Subcutaneous adipose tissue (tissue), 4 donors: ENCODE measurements around the gene FLOT1. TPM values are rescaled to one million over a fixed set of nuclear protein-coding genes. Genes with fewer than 3 reads are reported as not detected.

ENCODE experiments used
- CTCF ChIP-seq: fragments of 450-650 bp; IDR thresholded peaks from one replicate; pipeline ENCODE4 v1.5.1; 2016; ENCODE audit warnings: low read depth, mild to moderate bottlenecking, control low read depth, antibody characterized with exemption, moderate library complexity
- small RNA-seq: library from RNA; depleted of rRNA; stranded (forward); fragments of <200 nt; gene quantifications from one replicate; pipeline ENCODE3, GENCODE V24; 2016
- total RNA-seq, 4 donors: library from RNA; depleted of rRNA; stranded (reverse); fragments of >200 nt; gene quantifications; one replicate each; pipeline ENCODE4 v1.1.0, GENCODE V29; 2016

The FLOT1 gene
- total RNA-seq, 4 donors from 2014 or later: 66.8 to 121 (median 105) TPM

- TF ChIP-seq CTCF: no peak
Measured at GRCh38 chr6:30683183-30683979, 59.1 kb downstream of the FLOT1 start.

DNA sequence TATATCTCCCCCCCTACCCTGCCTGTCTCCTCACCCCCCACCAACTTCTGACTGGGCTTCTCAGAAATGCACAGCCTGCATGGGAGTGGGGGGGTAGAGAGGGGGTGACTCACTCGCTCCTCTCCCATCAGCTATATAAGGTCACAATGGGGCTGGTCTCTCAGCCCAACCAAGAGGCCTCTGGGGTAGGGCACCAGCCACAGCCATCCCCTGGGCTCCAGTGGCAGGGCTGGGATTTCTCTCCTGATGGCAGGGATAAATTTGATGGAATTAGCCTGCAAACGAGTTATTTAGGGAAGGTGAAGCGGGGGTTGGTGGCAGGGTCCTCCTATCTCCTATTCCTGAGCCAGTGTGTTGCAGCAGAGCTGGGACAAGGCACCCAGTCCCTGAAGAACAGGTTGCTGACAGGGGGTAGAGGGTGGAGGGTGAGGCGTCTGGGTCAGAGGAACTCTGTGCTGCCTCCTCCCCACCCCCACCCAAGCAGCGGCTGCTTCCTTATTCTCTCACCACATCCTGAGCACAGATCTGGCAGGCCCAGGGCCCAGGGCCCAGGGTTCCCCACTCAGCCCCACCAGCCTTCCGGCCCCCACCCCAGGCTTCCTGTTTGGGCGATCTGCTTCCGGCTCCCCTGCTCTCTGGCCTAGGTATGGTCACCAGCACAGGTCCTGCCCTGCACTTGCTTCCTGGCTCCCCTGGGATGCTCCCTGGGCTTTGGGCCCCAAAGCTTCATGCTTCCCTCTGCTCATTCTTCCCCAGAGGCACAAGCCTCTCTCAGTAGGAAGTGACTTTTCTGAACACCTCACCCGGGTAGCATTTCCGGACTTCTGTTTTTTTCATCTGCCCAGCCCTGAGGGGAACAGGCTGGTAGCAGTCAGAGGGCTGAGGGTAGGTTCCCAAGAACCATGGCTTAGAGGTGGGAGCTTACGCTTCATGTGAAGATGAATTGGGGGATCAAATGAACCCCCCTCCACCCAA is 60.1 kb downstream of the FLOT1 start:
- no peak for TF ChIP-seq CTCF

- TF ChIP-seq CTCF: no peak
Measured at GRCh38 chr6:30681766-30682142, 60.7 kb downstream of the FLOT1 start.

- TF ChIP-seq CTCF: no peak
Measured at GRCh38 chr6:30679765-30680535, 62.5 kb downstream of the FLOT1 start.

GRCh38 chr6:30678964-30679726 is 63.3 kb downstream of the FLOT1 start:
- TF ChIP-seq CTCF: no peak

Small RNAs within 50 kb of the gene (small RNA-seq; reads per million reads assigned to genes)
- 0.49 reads per million for gene RF00019
- gene RN7SL353P: not detected

Other genes with a start within 250 kb of the FLOT1 start
- gene GNL1, start 186.2 kb downstream of the FLOT1 start, total RNA-seq: 10 to 100 TPM; 18.9 to 46.0 (median 38.3) TPM
- gene PRR3, start 185.4 kb downstream of the FLOT1 start, total RNA-seq: 1 to 10 TPM; 2.4 to 4.4 (median 4.2) TPM
- gene ABCF1, start 171.2 kb downstream of the FLOT1 start, total RNA-seq: 10 to 100 TPM; 22.3 to 34.7 (median 34.4) TPM
- gene PPP1R10, start 125.4 kb downstream of the FLOT1 start, total RNA-seq: 10 to 100 TPM; 19.0 to 29.7 (median 27.6) TPM
- gene MRPS18B, start 124.8 kb downstream of the FLOT1 start, total RNA-seq: 10 to 100 TPM; 45.1 to 62.8 (median 48.2) TPM
- 1 to 10 TPM; 2.0 to 5.9 (median 5.3) TPM for gene ATAT1, start 115.8 kb downstream of the FLOT1 start, total RNA-seq
- gene C6orf136, start 95.6 kb downstream of the FLOT1 start, total RNA-seq: 1 to 10 TPM; 3.7 to 9.4 (median 8.9) TPM
- 10 to 100 TPM; 16.0 to 34.5 (median 22.5) TPM for gene DHX16, start 69.7 kb downstream of the FLOT1 start, total RNA-seq
- gene PPP1R18, start 56.0 kb downstream of the FLOT1 start, total RNA-seq: 10 to 100 TPM; 29.2 to 43.9 (median 40.0) TPM
- gene NRM, start 51.7 kb downstream of the FLOT1 start, total RNA-seq: 1 to 10 TPM; 2.0 to 4.2 (median 3.6) TPM
- 10 to 100 TPM in 3 of 4 donors, 1 to 10 TPM in 1; 7.0 to 13.2 (median 10.4) TPM for gene MDC1, start 25.4 kb downstream of the FLOT1 start, total RNA-seq
- 100 to 1,000 TPM; 166 to 277 (median 220) TPM for gene TUBB, start 22.3 kb downstream of the FLOT1 start, total RNA-seq
- gene IER3, start 1.9 kb upstream of the FLOT1 start, total RNA-seq: 1 to 10 TPM; 1.8 to 7.3 (median 3.3) TPM
- 10 to 100 TPM; 14.3 to 62.0 (median 27.8) TPM for gene DDR1, start 141.8 kb upstream of the FLOT1 start, total RNA-seq
- 10 to 100 TPM in 1 of 4 donors, 1 to 10 TPM in 3; 7.3 to 19.2 (median 8.3) TPM for gene GTF2H4, start 165.5 kb upstream of the FLOT1 start, total RNA-seq
- gene VARS2, start 171.6 kb upstream of the FLOT1 start, total RNA-seq: 10 to 100 TPM in 2 of 4 donors, 1 to 10 TPM in 2; 9.1 to 40.3 (median 10.8) TPM
- not detected for gene SFTA2, start 189.5 kb upstream of the FLOT1 start, total RNA-seq
- not detected for gene MUCL3, start 198.3 kb upstream of the FLOT1 start, total RNA-seq
- not detected for gene MUC21, start 241.0 kb upstream of the FLOT1 start, total RNA-seq